GM19193 (cell line): ENCODE measurements around the gene GNB5.

Source experiments
- POLR2A ChIP-seq: IDR thresholded peaks from 4 replicates; pipeline ENCODE4 v1.6.1; 2011; ENCODE audit not compliant: insufficient read depth, insufficient read length; ENCODE audit errors: extremely low read depth

The GNB5 gene

GRCh38 chr15:52100807-52101442, 90.3 kb downstream of the GNB5 start:
- no peak for TF ChIP-seq POLR2A

- no peak for TF ChIP-seq POLR2A
Measured at GRCh38 chr15:52099651-52100272, 91.4 kb downstream of the GNB5 start.

- TF ChIP-seq POLR2A = no peak
Measured at GRCh38 chr15:52098323-52098722, 92.9 kb downstream of the GNB5 start.

GRCh38 chr15:52097180-52097579, 94.0 kb downstream of the GNB5 start:
- no peak for TF ChIP-seq POLR2A

- TF ChIP-seq POLR2A = no peak
Measured at GRCh38 chr15:52095597-52096262, 95.5 kb downstream of the GNB5 start.

- no peak for TF ChIP-seq POLR2A
Measured at GRCh38 chr15:52094811-52095584, 96.2 kb downstream of the GNB5 start.

GRCh38 chr15:52093539-52094510, 97.4 kb downstream of the GNB5 start:
- no peak for TF ChIP-seq POLR2A

GRCh38 chr15:52093167-52093538, 98.0 kb downstream of the GNB5 start:
- TF ChIP-seq POLR2A = no peak

GRCh38 chr15:52090193-52090592, 101.0 kb downstream of the GNB5 start:
- TF ChIP-seq POLR2A = no peak

- TF ChIP-seq POLR2A = no peak
Measured at GRCh38 chr15:52086011-52086786, 105.0 kb downstream of the GNB5 start.

- no peak for TF ChIP-seq POLR2A
Measured at GRCh38 chr15:52085299-52085698, 105.9 kb downstream of the GNB5 start.

- no peak for TF ChIP-seq POLR2A
Measured at GRCh38 chr15:52083603-52084002, 107.6 kb downstream of the GNB5 start.

GRCh38 chr15:52082197-52083036, 108.8 kb downstream of the GNB5 start:
- TF ChIP-seq POLR2A = no peak

GRCh38 chr15:52080706-52081392, 110.3 kb downstream of the GNB5 start:
- TF ChIP-seq POLR2A = no peak
